ENCODE data around the gene NCEH1. TPM values are rescaled to one million over a fixed set of nuclear protein-coding genes. Genes with fewer than 3 reads are reported as not detected.

NCEH1 gene
- total and polyA plus RNA-seq, 2 experiments from 2014 or later, result 4.7 to 10.5 TPM

DNA sequence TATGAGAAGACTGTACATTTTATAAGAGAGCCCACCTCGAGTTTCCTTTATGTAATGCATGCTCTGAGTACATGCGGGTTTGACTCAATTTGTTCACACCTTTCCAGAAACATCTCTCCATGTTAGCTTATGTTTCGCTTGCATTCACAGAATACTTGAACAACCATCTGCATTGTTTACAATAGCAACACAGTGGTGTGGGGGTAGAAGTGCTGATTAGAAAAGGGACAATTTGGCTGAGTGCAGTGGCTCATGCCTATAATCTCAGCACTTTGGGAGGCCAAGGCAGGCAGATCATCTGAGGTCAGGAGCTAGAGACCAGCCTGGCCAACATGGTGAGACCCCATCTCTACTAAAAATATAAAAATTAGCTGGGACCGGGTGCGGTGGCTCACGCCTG is 60.9 kb downstream of the NCEH1 start:
- H3K79me2 ChIP-seq, result no peaks in the 10 kb centered on the region
- H3K9me3 ChIP-seq (ENCODE audit: low read depth), result no peaks in the 10 kb centered on the region
- 92% methylated on average over 6 of the region's 6 CpGs for WGBS (ENCODE audit: low lambda C conversion rate, missing lambda C conversion rate)
- no peak overlapping the region for H3K27ac ChIP-seq
- no peaks in the 10 kb centered on the region for H3K27me3 ChIP-seq
- H3K4me1 ChIP-seq (ENCODE audit: insufficient read depth), result no peaks in the 10 kb centered on the region
- H3K4me2 ChIP-seq, result no peak overlapping the region
- no peak overlapping the region for H2AFZ ChIP-seq
- H3K4me3 ChIP-seq, result no peak overlapping the region
- H3K9me2 ChIP-seq (replicated peaks; ENCODE audit: insufficient read depth), result no peaks in the 10 kb centered on the region
- no peak for DNase-seq (ENCODE audit: low spot score)
- no peaks in the 10 kb centered on the region for H3K36me3 ChIP-seq (replicated peaks; ENCODE audit: insufficient read depth, low read depth)
- TF ChIP-seq EZH2phosphoT487 (IDR thresholded peaks at IDR 0.05; ENCODE audit: low read depth, severe bottlenecking, unreplicated experiment) (no peak), EZH2 (IDR thresholded peaks at IDR 0.05; ENCODE audit: borderline replicate concordance) (no peak)
- TF ChIP-seq, protein P1, sequence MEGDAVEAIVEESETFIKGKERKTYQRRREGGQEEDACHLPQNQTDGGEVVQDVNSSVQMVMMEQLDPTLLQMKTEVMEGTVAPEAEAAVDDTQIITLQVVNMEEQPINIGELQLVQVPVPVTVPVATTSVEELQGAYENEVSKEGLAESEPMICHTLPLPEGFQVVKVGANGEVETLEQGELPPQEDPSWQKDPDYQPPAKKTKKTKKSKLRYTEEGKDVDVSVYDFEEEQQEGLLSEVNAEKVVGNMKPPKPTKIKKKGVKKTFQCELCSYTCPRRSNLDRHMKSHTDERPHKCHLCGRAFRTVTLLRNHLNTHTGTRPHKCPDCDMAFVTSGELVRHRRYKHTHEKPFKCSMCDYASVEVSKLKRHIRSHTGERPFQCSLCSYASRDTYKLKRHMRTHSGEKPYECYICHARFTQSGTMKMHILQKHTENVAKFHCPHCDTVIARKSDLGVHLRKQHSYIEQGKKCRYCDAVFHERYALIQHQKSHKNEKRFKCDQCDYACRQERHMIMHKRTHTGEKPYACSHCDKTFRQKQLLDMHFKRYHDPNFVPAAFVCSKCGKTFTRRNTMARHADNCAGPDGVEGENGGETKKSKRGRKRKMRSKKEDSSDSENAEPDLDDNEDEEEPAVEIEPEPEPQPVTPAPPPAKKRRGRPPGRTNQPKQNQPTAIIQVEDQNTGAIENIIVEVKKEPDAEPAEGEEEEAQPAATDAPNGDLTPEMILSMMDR (IDR thresholded peaks at IDR 0.05; ENCODE audit: poor library complexity), result no peak
- H4K20me1 ChIP-seq (ENCODE audit: insufficient read depth, poor library complexity, severe bottlenecking), result no peaks in the 10 kb centered on the region

DNA sequence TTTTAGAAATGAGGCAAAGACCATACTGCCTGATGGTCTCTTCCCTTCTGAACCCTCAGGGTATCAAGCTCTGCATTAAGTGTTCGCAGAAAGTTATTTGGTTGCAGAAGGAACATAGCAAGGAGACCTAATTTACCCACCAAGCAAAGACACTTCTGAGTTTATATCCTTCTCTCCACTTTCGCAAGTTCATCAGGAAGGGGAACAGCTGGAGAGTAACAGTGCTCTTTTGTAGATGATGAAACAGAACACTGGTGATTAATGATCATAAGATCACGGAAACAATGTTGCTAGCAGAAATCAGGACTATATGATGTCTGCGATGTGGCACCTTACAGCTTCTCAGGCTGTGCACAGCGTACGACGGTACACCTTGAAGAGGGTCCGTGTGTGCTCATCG is 62.1 kb downstream of the NCEH1 start:
- Histone ChIP-seq H3K4me2 (no peak overlapping the region), H4K20me1 (ENCODE audit: insufficient read depth, poor library complexity, severe bottlenecking) (no peaks in the 10 kb centered on the region), H3K4me1 (ENCODE audit: insufficient read depth) (no peaks in the 10 kb centered on the region), H3K27me3 (no peaks in the 10 kb centered on the region), H2AFZ (no peak overlapping the region), H3K36me3 (replicated peaks; ENCODE audit: insufficient read depth, low read depth) (no peaks in the 10 kb centered on the region), H3K79me2 (no peaks in the 10 kb centered on the region), H3K9me3 (ENCODE audit: low read depth) (no peaks in the 10 kb centered on the region), H3K9me2 (replicated peaks; ENCODE audit: insufficient read depth) (no peaks in the 10 kb centered on the region), H3K27ac (no peak overlapping the region), H3K4me3 (no peak overlapping the region)
- TF ChIP-seq EZH2 (IDR thresholded peaks at IDR 0.05; ENCODE audit: borderline replicate concordance) (no peak), EZH2phosphoT487 (IDR thresholded peaks at IDR 0.05; ENCODE audit: low read depth, severe bottlenecking, unreplicated experiment) (no peak)
- TF ChIP-seq, protein P1 (IDR thresholded peaks at IDR 0.05; ENCODE audit: poor library complexity), result no peak
- WGBS (ENCODE audit: low lambda C conversion rate, missing lambda C conversion rate), result 69% methylated on average over 9 of the region's 9 CpGs
- no peak for DNase-seq (ENCODE audit: low spot score)

- TF ChIP-seq, protein P1 (IDR thresholded peaks at IDR 0.05; ENCODE audit: poor library complexity), result no peak
- TF ChIP-seq EZH2phosphoT487 (IDR thresholded peaks at IDR 0.05; ENCODE audit: low read depth, severe bottlenecking, unreplicated experiment), result no peak
- no peak for TF ChIP-seq EZH2 (IDR thresholded peaks at IDR 0.05; ENCODE audit: borderline replicate concordance)
- Histone ChIP-seq H3K27ac (no peak overlapping the region), H3K9me3 (ENCODE audit: low read depth) (no peaks in the 10 kb centered on the region), H4K20me1 (ENCODE audit: insufficient read depth, poor library complexity, severe bottlenecking) (no peaks in the 10 kb centered on the region), H3K4me3 (no peak overlapping the region), H3K27me3 (no peaks in the 10 kb centered on the region), H3K4me1 (ENCODE audit: insufficient read depth) (no peaks in the 10 kb centered on the region), H3K4me2 (no peak overlapping the region), H3K9me2 (replicated peaks; ENCODE audit: insufficient read depth) (no peaks in the 10 kb centered on the region), H3K36me3 (replicated peaks; ENCODE audit: insufficient read depth, low read depth) (no peaks in the 10 kb centered on the region), H2AFZ (no peak overlapping the region), H3K79me2 (no peaks in the 10 kb centered on the region)
- no peak for DNase-seq (ENCODE audit: low spot score)
- 84% methylated on average over 14 of the region's 14 CpGs for WGBS (ENCODE audit: low lambda C conversion rate, missing lambda C conversion rate)
These were observed 63.0 kb downstream of the NCEH1 start for GRCh38 chr3:172647823-172648222.

GRCh38 chr3:172647080-172647479 is 63.8 kb downstream of the NCEH1 start:
- no peak for TF ChIP-seq EZH2 (IDR thresholded peaks at IDR 0.05; ENCODE audit: borderline replicate concordance)
- no peak for TF ChIP-seq EZH2phosphoT487 (IDR thresholded peaks at IDR 0.05; ENCODE audit: low read depth, severe bottlenecking, unreplicated experiment)
- TF ChIP-seq, protein P1 (IDR thresholded peaks at IDR 0.05; ENCODE audit: poor library complexity), result no peak
- Histone ChIP-seq H3K4me3 (no peak overlapping the region), H3K36me3 (replicated peaks; ENCODE audit: insufficient read depth, low read depth) (no peaks in the 10 kb centered on the region), H3K9me2 (replicated peaks; ENCODE audit: insufficient read depth) (no peaks in the 10 kb centered on the region), H3K4me2 (no peak overlapping the region), H2AFZ (no peak overlapping the region), H3K79me2 (no peaks in the 10 kb centered on the region), H3K27me3 (no peaks in the 10 kb centered on the region), H3K4me1 (ENCODE audit: insufficient read depth) (no peaks in the 10 kb centered on the region), H3K27ac (no peak overlapping the region), H4K20me1 (ENCODE audit: insufficient read depth, poor library complexity, severe bottlenecking) (no peaks in the 10 kb centered on the region), H3K9me3 (ENCODE audit: low read depth) (no peaks in the 10 kb centered on the region)
- DNase-seq (ENCODE audit: low spot score), result no peak
- WGBS (ENCODE audit: low lambda C conversion rate, missing lambda C conversion rate), result 93% methylated on average over 3 of the region's 3 CpGs
